Fibroblast of mammary gland (primary cell): ENCODE measurements around the gene TEX36.

ENCODE experiments used
- DNase-seq: peaks from one replicate; pipeline ENCODE4 v3.0.0-alpha.2; 2010; ENCODE audit warnings: low read depth
- H3K4me3 ChIP-seq: 2 replicates; pipeline ENCODE4 v1.5.1; 2011; ENCODE audit warnings: low read depth, mild to moderate bottlenecking, low read length, moderate library complexity; ENCODE audit not compliant: control insufficient read depth
- TF ChIP-seq, protein P1 (sequence below): conservative IDR thresholded peaks from 2 replicates; pipeline ENCODE4 v1.5.1; 2011; ENCODE audit warnings: low read depth, low read length, inconsistent platforms; ENCODE audit not compliant: control insufficient read depth, insufficient read depth

The TEX36 gene

DNA sequence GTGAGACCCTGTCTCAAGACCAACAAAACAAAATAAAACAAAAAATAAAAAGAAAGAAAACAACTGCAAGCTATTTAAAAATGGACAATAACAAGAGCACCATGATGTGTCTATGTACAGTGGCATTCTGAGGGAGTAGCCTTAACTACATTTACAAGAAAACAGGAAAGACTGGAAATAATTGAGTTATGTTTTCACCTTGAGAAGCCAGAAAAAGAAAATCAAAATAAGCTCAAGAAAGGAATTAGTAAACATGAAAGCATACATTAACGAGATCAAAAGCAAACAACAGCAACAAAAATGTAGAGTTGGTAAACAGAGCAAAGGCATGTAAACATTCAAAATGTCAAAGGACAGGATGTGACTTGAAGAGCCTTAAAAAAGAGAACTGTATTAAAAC, 36.7 kb downstream of the TEX36 start:
- TF ChIP-seq, protein P1, sequence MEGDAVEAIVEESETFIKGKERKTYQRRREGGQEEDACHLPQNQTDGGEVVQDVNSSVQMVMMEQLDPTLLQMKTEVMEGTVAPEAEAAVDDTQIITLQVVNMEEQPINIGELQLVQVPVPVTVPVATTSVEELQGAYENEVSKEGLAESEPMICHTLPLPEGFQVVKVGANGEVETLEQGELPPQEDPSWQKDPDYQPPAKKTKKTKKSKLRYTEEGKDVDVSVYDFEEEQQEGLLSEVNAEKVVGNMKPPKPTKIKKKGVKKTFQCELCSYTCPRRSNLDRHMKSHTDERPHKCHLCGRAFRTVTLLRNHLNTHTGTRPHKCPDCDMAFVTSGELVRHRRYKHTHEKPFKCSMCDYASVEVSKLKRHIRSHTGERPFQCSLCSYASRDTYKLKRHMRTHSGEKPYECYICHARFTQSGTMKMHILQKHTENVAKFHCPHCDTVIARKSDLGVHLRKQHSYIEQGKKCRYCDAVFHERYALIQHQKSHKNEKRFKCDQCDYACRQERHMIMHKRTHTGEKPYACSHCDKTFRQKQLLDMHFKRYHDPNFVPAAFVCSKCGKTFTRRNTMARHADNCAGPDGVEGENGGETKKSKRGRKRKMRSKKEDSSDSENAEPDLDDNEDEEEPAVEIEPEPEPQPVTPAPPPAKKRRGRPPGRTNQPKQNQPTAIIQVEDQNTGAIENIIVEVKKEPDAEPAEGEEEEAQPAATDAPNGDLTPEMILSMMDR: no peak
- no peak for DNase-seq
- H3K4me3 ChIP-seq: no peak overlapping the region

DNA sequence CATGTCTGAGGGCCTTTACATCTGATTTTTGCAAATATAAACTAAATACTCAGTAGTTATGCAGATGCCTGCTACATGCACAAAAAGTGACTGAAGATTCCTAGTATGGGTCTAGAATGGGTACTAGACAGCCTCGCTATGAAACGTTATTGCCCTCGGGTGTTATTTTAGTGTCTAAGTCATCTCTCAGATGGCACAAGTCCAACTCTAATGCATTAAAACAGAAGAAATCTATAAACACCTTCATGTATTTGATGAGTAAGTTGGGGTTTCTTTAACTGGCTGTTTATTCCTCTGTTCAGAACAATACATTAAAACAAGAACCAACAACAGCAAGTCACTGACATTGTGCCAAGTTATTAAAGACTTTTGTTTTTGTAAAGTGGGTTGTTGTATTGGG, 41.6 kb downstream of the TEX36 start:
- no peak for DNase-seq
- TF ChIP-seq, protein P1: no peak
- no peak overlapping the region for H3K4me3 ChIP-seq

DNA sequence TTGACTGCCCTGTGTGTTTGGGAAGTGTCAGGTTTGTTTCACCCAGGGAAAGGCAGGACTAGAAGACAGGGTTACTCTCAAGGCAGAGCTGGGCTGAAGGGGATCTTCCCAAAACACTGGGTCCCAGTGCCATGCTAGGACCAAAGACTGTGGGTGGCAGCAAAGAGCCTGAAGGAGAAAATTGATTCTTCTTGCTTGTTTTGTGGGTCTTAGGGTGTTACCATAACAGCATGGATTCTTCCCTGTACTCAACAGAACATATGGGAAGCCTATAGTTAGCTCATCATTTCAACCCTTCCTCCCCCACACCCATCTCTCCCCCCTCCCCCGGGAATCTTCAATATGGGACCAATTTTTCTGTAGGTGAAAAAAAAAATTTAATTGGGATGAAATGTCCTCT, 42.3 kb downstream of the TEX36 start:
- no peak for DNase-seq
- TF ChIP-seq, protein P1: no peak
- H3K4me3 ChIP-seq: no peak overlapping the region

DNA sequence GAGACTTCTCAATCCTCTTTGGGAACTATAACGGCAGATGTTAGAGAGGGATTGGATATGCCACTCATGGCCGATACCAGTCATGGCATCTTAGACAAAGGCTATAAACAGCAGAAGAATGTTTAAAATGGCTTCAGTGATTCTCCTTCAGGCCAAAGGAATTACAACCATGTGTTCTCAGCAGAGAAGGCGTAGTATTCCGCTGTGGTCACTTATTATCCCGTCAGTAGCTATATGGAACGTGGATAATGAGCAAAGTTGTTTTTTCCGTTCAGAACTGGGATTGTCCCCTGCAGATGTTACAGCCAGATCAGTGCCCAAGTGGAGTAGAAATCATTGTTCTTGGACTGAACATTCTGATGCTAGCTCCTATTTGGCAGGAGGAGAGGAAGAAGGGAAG, 43.1 kb downstream of the TEX36 start:
- no peak for DNase-seq
- H3K4me3 ChIP-seq: no peak overlapping the region
- TF ChIP-seq, protein P1: no peak

DNA sequence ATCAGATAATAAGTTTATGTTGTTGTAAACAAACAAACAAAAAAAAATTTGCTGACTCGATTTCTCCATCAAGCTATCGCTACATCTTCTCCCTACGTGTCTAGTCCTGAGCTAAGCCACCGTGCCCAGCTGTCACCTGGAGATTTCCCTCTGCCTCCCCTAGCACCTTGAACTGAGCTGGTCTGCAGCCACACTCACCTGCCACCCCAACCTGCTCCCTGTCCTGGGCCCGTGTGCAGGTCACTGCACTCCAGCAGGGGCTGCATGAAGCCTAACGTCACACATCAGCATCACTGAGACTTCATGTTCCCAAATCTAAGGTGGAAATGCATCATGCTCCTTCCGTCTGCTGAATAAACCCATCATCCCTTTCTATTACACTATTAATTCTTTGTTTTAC, 44.4 kb downstream of the TEX36 start:
- no peak for DNase-seq
- H3K4me3 ChIP-seq: no peak overlapping the region
- TF ChIP-seq, protein P1: no peak

DNA sequence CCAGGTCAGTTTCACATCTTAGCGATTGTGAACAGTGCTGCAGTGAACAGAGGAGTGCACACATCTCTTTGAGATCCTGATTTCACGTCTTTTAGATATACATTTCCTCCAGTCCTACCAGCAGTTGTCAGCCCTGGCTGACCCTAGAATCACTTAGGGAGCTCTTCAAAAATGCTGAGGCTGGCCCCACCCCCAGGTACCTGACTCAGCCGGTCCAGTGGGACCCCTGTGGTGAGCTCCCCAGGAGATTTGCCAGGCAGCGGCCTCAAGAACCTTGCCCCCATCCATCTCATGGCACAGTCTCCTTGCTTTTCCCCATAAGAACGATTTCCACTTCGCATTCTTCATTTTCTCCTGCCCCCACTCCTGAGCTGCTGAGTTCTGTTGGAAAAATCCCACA, 45.5 kb downstream of the TEX36 start:
- no peak overlapping the region for H3K4me3 ChIP-seq
- TF ChIP-seq, protein P1: no peak
- DNase-seq: no peak

DNA sequence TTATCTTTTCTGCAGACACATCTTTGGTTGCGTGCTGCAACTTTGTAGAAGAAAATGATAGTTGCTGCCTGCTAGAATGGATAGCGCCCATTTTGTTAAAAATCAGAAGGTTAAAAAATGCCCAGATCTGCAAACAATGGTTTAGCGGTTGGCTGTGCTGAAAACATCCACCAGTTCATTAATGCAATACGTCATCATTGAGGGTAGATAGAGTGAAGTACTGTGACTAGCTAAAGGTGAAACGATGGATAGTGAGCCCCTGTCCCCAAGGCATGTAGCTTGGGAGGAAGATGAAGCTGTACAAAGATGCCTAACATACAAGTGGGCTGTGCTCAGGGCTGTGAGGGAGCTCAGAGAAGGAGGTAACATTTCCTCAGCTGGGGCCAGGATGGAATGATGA, 48.4 kb downstream of the TEX36 start:
- no peak for DNase-seq
- H3K4me3 ChIP-seq: no peak overlapping the region
- TF ChIP-seq, protein P1: no peak
